ENCODE measurements around the gene IPO9. TPM values are rescaled to one million over a fixed set of nuclear protein-coding genes. Genes with fewer than 3 reads are reported as not detected.

Gene IPO9
- total RNA-seq, 1 donor from 2014 or later, result 124 TPM

GRCh38 chr1:201795066-201795465, 33.9 kb upstream of the IPO9 start:
- peaks cover 4% of the 10 kb centered on the region for H3K4me1 Mint-ChIP-seq
- peaks cover 39% of the 10 kb centered on the region for H3K36me3 Mint-ChIP-seq (ENCODE audit: low read depth)
- TF ChIP-seq CTCF (conservative IDR thresholded peaks at IDR 0.05), result peak; percentile 54
- H3K4me3 Mint-ChIP-seq, result no peak overlapping the region
- no peaks in the 10 kb centered on the region for H3K27me3 Mint-ChIP-seq (ENCODE audit: low read depth)
- no peaks in the 10 kb centered on the region for H3K9me3 Mint-ChIP-seq
- no peak overlapping the region for H3K27ac Mint-ChIP-seq (ENCODE audit: unreplicated experiment)
- no peak for DNase-seq (ENCODE audit: low read depth, low spot score)

GRCh38 chr1:201800246-201800645, 28.7 kb upstream of the IPO9 start:
- no peaks in the 10 kb centered on the region for H3K4me1 Mint-ChIP-seq
- no peak overlapping the region for H3K4me3 Mint-ChIP-seq
- H3K36me3 Mint-ChIP-seq (ENCODE audit: low read depth), result peaks cover 28% of the 10 kb centered on the region

DNA sequence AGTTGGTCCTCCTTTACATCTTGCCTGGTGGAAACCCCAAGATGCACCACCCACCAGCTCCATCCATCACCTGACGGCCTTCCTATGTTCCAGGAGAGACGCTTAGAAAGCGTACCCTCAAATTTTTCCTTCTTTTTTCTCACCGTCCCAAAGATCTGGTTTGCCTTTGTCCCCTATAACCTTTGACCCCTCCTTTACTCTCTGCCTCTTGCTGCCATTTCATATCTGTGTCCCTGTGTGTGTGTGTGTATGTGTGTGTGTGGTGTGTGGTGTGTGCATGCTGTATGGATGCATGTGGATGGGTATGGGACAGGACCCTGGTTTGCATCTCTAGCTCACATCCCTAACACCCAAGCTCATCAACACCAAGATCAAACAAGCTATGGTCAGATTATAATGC, 22.2 kb upstream of the IPO9 start:
- Mint-ChIP-seq H3K9me3 (no peaks in the 10 kb centered on the region), H3K4me3 (no peak overlapping the region), H3K36me3 (ENCODE audit: low read depth) (peaks cover 35% of the 10 kb centered on the region), H3K27me3 (ENCODE audit: low read depth) (no peaks in the 10 kb centered on the region), H3K4me1 (no peaks in the 10 kb centered on the region), H3K27ac (ENCODE audit: unreplicated experiment) (peak overlapping the region; percentile 31)
- no peak for DNase-seq (ENCODE audit: low read depth, low spot score)
- TF ChIP-seq CTCF (conservative IDR thresholded peaks at IDR 0.05), result no peak

More at GRCh38 chr1:201800246-201800645, 28.7 kb upstream of the IPO9 start:
- no peak for DNase-seq (ENCODE audit: low read depth, low spot score)
- H3K27ac Mint-ChIP-seq (ENCODE audit: unreplicated experiment), result no peak overlapping the region
- TF ChIP-seq CTCF (conservative IDR thresholded peaks at IDR 0.05), result no peak
- no peaks in the 10 kb centered on the region for H3K9me3 Mint-ChIP-seq
- H3K27me3 Mint-ChIP-seq (ENCODE audit: low read depth), result no peaks in the 10 kb centered on the region

DNA sequence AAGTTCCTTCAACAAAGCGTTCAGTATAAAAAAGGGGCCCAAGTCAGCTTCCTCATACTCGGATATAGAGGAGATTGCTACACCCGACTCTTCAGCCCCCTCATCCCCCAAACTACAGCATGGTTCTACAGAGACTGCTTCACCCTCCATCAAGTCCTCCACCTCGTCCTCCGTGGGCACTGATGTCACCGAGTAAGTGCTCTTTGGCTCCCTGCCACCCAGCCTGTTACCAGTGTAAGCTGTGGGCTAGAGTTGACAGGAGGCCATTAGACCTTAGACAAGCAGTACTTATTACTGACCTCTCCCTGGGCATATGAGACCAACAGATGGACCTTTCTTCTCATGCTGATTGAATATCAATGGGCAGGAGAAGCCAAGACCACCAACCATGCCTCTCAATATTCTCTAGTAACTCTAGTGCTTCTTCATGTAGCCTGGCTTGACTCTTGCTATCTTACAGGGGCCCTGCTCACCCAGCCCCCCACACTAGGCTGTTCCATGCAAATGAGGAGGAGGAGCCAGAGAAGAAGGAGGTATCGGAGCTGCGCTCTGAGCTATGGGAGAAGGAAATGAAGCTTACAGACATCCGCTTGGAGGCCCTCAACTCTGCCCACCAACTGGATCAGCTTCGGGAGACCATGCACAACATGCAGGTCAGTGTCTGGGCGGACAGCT, 20.9 kb upstream of the IPO9 start:
- TF ChIP-seq CTCF (conservative IDR thresholded peaks at IDR 0.05), result no peak
- Mint-ChIP-seq H3K4me3 (no peak overlapping the region), H3K4me1 (no peaks in the 10 kb centered on the region), H3K36me3 (ENCODE audit: low read depth) (peaks cover 41% of the 10 kb centered on the region), H3K9me3 (no peaks in the 10 kb centered on the region), H3K27ac (ENCODE audit: unreplicated experiment) (no peak overlapping the region), H3K27me3 (ENCODE audit: low read depth) (no peaks in the 10 kb centered on the region)
- no peak for DNase-seq (ENCODE audit: low read depth, low spot score)

GRCh38 chr1:201808633-201808990, 20.3 kb upstream of the IPO9 start:
- DNase-seq (ENCODE audit: low read depth, low spot score), result no peak
- no peaks in the 10 kb centered on the region for H3K9me3 Mint-ChIP-seq
- no peaks in the 10 kb centered on the region for H3K27me3 Mint-ChIP-seq (ENCODE audit: low read depth)
- no peak overlapping the region for H3K4me3 Mint-ChIP-seq
- no peaks in the 10 kb centered on the region for H3K4me1 Mint-ChIP-seq
- no peak overlapping the region for H3K27ac Mint-ChIP-seq (ENCODE audit: unreplicated experiment)
- TF ChIP-seq CTCF (conservative IDR thresholded peaks at IDR 0.05), result no peak
- H3K36me3 Mint-ChIP-seq (ENCODE audit: low read depth), result peaks cover 44% of the 10 kb centered on the region

Measured in neural crest cell (in vitro differentiated cells).